ENCODE results near the gene BCOR.
A peak's percentile ranks its signal among the peaks of the same experiment; 100 is the strongest.

Gene BCOR

DNA sequence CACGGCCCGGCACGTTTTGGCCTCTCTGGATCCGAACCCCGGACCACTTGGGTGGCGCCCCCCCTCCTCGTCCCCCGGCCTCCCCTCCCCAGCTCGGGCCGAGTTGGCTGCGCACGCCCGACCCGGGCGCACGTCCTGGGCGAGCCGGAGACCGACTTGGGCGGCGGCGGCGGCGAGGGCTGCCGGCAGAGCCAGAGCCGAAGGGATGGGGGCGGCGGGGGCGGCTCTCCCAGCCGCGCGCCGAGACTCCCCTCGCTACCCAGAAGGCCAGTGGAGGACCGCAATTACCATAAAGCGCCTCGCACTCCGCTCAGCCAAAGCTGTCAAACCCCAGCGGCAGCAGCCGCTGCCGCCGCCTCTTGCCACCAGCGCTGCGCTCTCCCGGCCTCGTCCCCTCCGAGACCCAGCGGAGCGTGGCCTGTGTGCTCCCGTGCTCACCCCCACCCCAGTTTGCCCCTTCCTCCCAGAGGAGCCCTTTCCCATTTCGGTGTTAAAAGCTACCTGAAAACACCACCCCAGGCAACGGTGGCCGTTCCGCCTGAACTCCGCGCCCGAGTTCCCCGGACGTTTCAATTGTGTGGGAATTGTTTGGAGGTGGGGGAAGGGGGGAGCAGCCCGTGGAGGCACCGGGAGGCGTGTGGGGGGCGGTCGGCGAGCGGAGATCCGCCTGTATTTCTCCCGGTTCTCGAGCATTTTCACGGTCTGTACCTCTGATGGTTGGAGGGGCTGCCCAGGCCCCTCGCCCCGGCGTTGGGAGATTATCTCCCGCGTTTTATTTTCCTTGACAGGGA, 701 bp upstream of the BCOR start:
- peak; percentile 42 for DNase-seq (ENCODE audit: low read depth)

DNA sequence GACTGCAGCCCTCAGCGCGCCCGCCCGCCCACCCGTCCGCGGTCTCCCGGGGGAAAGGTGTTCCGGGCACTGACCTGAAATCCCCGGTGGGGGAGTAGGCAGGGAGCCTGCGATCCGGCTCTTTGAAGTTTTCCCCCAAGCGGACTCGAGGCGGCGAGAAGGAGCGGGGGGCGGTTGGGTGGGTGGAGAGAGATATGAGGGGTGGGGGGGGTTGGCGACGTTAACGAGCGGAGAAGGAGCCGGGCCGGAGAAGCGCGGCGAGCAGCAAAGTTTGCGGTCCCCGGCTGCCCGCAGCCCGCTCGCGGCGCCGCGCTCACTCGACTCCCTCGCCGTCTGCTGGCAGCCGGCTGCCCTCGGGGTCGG, 636 bp downstream of the BCOR start:
- no peak for DNase-seq (ENCODE audit: low read depth)

DNA sequence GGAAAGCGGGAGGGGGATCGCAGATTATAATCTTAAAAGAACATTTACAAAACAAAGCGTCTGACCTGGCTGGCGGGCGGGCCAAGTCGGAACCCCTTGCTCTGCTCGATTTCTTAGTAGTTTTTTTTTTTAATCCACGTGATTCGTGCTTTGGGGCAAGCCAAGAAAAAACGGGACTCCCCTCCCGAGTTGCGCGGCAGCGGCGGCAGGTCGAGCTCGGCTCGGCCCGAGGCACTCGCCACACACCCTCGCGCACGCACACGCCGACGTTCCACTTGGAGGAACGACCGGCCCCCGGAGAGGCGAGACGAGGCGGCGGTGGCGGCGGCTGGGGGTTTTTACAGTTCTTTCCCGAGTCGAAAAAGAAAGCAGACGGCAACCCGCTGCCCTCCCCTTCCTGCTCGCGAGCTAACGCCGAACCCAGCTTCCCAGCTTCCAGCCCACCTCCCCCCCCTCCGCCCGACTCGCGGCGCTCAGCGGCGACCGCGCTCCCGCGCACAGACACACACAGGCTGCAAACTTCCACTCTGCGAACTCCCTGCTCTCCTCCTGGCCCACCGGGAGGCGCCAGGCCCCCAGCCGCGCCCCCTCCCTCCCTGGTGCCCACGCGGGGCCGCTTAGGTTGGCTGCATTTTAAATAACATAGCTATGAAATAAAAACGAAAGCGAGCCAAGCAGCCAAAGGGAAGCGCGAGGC, 1.2 kb downstream of the BCOR start:
- peak; percentile 67 for DNase-seq (ENCODE audit: low read depth)

DNA sequence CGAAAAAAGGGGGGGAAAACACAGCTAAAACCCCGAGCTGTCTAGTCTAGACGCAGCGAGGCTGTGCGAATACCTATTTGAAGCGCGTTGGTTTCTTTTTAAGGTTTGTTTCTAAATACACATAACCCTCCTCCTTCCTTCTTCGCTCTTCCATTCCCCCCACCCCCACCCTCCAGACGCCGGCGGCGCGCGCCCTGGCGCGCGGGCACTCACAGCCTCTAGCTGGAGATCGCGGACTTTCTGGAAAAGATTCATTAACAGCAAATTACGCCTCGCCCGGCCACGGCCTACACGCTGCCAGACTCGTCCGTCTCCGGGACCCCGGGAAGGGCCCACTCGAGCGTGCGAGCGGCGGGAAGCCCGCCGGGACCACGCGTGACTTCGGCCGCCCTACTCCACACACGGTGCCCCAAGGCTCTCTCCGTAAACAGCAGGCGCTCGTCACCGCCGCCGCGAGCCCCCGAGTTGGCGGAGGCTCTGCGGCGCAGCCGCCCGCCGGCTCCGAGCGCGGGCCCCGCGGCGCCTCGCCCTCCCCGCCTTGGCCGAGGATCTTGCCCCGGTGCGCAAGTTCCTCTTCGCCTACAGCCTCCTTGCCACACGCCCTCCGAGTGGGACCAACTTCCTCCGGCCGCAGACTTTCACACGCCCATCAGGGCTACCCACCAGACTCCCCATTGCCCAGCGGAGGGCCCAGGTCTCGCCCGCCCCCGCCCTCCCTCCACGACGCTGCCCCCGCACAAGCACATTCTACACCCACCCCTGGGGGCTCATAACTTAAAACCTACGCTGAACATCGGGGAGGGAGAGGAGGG, 2.0 kb downstream of the BCOR start:
- DNase-seq (ENCODE audit: low read depth): no peak

DNA sequence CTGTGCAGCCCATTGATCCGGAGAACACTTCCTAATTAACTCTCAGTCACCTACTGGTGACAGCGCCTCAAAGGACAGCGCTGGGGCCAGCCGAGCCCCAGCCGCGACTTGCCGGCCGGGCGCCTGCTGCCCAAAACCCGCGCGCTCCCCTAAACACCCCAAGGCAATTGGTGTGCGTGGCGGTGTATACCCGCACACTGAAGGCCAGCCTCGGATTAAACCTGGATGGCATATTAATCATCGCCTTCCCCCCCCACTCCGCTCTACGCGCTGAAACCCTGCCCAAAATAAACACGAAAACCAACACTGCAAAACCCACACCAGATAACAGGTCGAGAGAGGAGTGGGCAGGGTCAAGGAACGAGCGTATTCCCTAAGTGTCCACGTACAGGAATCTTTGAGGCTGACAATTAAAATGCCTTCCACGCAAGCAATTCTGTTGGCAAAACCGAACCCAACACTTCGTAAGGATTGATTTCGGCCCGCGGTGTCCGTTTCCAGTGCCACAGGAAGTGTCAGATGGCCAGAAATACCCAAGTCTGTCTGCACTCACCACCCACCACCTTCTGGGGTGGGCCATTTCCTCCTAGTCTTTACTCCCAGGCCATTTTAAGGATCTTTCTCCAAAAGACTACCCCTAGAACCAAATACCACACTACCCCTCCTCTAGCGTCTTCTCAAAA, 2.7 kb downstream of the BCOR start:
- DNase-seq (ENCODE audit: low read depth): no peak

DNA sequence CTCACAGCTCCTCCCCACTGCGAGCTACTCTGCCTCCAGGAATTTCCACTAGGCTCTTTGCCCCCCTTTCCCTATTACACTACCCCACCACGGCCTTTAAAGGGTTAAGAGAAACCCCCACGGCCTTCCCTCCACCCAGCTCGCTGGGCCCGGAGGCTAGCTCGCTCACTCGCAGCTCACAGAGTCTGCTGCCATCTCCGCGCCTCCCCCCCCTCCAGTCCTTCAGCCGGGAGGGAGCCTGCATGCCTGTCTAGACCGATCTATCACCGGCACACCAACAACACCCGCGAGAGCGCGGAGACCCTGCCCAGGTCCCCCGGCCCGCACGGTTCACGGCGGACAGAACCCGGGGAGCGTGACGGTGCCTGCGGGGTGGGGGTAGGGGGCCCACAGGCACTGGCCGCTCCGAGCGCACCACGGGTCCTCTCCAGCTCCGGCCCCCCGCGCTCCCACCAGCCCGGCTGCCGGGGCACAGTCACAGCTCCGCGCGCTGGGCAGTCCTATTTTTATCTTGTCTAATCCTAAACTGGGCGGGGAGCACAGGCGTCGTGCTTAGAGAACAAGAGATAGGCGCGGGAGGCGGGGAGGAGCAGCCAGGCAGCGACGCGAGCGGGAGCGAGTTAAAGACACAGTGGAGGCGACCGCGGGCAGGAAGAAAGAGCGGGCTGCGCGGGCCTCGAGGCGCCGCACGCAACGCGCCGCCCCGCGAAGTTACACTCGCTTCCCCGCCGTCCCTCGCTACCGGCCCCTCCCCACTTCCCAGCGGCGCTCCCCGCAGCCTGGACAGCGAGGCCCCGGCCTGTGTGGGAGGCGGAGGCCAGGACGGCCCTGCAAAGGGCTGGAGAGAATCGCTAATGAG, 3.5 kb downstream of the BCOR start:
- no peak for DNase-seq (ENCODE audit: low read depth)

DNA sequence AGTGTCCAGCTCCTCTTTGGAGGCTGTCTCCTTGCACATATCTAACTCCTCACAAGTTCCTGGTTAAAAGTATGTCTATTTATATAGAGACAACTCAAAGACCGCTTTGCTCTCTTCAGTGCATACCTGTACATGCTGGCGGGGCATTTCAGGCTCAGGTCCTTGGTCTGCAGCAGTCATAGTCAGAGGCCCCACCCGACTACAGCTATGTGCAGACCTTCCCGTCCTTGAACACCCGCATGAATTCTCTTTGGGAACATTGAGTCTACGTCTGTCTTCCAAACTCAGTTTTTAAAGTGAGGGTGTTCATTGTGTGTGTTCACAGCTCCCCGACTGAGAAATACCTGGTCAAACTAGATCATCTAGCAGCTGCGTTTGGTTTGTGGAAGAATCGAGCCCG, 4.2 kb downstream of the BCOR start:
- DNase-seq (ENCODE audit: low read depth): no peak

DNA sequence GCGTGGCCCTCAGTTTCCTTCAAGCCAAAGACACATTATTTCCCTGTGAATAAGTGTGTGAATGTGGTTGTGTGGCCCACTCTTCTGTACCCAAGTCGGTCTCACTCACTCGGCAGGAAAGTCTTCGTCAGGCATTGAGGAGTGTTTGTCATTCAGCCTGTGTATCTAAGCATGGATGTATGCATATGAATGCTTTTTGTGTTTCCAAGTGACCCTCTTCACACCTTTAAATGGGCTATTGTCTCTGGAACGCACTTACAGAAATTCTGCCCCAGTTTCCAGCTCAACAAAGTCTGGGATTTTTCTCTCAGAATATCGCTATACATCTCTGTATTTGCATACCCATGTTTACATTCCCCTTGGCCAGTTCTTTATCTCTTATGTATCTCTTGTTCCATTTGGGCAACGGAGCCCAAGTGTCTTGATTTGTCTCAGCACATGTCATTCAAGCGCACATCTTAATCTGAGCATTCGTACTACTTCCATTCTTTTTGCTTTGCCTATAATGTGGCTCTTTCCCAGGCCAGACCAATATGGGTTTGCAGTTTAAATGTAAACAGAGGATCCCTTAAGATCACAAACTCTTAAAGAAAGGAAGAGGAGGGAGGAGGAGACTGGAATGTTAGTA, 4.8 kb downstream of the BCOR start:
- no peak for DNase-seq (ENCODE audit: low read depth)

DNA sequence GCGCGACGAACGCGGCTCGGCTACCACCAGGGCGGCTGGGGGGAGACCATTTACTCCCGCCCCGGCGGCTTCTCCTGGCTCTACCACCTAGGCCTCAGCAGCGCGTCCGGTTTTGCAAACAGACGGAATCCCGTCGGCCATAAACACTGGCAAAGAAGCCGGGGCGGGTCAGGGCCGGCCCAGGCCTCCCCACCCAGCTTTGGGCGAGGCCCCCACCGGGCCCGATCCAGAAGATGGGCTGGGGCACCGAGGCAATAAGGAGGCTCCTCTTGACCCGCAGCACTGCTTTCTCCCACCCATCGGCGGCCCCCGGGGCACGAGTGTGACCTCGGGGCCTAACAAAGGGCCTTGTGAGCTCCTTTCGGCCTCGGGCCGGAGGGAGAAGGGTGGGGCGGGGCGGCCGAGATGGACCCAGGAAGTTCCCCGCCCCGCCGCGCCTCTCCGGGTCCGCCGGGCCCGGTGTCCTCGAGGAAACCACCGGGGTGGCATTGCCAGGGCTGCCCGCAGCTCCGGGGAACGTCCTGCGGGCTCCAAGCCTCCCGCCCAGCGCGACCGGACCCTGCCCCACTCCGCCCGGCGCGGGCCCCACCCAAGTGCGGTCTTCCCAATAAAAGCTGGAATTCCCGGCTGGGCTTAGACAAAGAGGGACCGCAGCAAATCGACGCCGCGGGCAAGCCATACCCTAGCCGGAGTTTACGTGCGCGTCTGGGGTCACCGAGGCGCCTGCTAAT, 5.9 kb downstream of the BCOR start:
- no peak for DNase-seq (ENCODE audit: low read depth)

DNA sequence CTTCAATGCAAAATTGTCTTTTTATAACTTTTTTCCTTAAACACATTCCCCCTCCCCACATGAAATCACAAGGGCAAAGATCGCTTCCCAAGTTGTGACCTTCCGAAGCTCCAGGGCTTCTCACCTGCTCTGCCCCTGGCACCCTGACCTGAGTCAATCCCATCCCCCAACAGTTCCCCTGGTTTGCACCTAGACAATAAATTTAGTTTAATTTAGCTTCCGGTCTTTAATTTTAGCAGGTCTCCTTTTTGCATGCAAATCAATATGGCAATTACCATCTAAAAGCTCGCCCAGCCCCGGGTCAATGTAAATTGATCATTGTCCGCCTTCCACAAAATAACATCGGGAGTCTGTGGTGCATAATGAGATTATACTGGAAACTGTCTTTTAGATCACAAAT, 6.8 kb downstream of the BCOR start:
- no peak for DNase-seq (ENCODE audit: low read depth)

DNA sequence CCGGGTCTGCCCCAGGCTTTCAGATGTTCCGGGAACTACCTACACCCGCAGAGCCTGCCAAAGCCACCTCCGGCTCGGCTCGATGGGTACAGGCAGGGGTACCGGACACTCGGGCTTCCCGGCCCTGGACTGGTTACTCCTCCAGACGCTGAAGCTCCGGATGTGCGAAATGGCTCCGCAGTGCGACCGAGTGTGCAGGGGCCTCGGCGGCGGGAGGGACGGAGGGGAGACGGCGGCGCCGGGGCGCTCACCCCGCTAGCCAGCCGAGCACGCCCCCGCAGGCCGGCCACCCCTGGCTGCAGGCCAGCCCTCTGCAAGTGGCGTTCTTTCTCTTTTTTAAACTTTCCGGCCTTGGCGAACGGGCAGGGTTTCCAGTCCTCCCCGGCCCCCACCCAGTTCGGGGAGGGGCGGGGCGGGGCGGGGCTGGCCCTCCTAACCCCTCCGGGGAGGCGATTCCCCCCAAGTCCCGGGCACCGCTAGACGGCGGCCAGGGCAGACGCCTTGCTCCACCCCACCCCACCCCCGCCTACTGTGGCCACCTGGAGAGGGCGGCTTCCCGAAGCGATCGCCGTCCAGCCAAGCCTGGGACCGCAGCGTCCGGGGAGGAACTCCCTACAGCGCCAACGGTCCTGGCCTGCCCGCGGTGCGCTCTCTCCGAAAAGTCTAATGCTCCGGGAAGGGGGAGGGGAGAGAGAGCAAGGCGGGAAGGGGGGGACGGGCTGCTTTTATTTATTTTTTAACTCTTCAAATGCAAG, 7.5 kb downstream of the BCOR start:
- no peak for DNase-seq (ENCODE audit: low read depth)

DNA sequence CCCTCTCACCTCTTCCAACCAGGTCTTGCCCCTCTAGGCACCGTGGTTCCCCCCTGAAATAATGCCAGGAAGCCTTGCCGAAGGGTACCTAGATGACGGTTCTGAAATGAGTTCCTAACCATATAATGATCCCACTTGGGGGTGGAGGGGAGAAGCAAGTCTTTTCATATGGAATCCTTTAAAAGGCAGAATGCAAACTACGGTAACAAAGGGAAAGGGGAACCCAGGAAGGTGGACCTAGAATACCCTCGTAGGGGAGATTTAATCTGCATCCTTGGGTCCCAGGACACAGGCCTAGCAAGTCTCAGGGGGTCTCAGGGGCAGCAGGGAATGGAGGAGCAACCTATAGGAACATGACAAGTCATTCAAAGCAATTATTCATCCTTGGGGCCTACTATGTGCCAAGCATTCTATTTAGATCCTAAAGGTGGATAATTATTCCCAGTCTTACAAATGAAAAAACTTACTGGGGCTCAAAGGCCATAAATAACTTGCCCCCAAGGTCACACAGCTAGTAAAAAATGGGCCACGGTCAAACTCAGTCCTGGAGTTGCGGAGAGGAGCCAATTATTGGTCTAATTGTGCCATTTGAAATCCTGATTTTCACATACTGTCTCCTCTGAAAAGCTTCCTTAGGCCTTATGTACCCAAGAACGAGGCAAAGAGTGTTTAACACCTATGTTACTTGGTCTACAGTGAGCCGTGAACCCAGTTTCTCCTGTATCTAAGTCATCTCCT, 8.8 kb downstream of the BCOR start:
- DNase-seq (ENCODE audit: low read depth): no peak

DNA sequence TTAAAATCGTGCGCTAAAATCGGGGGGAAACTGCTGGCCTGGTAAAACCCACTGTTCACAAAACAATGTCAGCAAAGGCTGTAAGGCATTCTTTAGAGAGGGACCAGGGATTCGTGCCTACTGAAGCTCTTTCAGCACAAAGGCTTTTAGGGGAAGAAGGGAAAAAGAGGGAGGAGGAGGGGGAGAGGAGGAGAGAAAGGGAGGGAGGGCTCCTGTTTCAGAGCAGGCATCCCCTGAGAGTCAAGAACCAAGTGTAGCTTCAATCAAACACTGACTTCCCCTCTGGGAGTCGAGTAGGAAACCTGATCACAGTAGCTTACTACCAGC, 9.5 kb downstream of the BCOR start:
- DNase-seq (ENCODE audit: low read depth): no peak

DNA sequence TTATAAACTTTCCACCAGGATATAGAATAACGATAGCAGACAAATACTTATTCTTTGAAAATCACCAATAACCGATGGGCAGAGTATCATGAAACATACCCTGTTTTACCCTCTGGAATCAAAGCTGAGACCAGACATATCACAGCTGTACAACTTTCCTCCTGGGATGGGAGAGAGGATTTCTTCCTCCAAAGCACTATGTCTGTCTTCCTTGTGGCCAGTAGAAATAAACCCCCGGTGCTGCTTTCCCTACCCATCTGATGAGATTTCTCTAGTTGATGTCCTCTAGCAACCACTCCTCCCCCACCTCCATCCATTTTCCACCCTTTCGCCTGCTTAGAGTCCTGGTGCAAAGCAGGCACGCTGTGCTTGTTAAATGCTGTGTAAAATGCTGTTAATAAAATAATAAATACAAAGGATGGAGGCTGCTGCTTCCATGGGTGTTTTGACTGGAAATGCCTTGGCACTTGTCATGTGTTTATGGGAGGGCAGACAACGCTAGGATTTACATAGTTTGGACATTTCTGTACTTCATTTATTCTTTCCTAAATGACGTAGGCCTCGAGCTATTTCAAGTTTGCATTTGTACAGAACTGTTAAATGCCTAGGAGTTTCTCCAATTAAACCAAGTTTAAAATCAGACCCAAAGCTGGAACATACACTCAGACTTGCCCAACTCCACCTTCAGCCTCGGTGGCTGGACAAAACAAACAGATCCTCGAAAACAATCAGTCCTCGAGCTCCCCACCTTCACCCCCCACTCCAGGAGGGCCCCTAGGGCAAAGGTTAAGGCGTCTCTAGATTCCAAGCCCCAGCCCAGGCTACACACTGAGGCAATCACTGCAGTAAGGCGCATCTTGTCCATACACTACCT, 10.1 kb downstream of the BCOR start:
- DNase-seq (ENCODE audit: low read depth): no peak

DNA sequence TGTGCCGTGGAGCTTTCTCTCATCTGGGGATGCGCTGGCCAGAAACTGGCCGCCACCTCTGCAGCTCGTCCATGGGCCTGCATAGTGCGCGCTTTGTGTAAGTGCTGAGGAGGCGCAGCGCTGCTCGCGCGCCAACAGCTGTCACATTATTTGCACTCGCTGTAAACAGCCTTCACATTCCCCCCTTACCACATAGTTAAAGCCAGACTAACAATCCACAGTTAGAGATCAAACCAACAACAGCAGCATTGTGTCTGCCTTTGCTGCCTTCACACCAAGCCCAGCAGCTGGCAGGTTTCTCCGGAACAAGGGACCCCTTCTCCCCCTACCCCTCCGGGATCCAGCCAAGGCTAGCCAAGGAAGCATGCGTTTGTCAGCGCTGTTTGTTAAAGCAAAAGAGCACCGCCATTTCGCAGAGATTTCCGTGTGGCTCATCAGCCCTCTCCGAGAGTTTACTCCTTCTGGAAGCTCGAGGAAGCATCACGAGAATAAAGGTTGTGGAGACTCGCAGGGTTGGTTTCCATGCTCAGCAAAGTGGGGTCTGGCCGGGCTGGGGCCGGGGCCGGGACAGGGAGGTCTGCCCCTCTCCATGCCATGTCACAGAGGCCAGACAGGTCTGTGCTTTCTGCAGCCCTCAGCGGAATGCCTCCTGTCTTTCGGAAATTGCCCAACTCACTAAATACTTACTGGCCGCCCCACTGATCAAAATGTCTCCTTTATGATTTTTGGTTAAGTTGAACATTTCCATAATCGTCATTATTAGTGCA, 11.0 kb downstream of the BCOR start:
- no peak for DNase-seq (ENCODE audit: low read depth)

DNA sequence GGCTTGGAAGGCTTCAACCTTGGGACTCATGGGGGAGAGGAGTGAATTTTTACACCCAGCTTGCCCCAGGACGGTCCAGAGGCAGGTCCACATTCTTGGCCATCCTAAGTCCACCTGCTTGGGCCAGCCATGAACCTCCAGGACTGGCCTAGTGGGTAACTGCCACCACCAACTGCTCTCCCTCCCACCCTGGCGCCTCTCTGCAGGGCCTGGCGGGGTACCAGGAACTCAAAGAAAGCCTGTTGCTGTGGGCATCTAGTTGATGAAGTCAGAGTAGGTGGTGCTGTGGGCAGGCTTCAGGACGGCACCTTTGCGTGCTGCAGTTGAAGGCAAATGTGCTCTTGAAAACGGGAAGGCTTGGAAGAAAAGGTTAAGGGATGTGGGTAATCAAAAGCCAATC, 12.0 kb downstream of the BCOR start:
- DNase-seq (ENCODE audit: low read depth): no peak

DNA sequence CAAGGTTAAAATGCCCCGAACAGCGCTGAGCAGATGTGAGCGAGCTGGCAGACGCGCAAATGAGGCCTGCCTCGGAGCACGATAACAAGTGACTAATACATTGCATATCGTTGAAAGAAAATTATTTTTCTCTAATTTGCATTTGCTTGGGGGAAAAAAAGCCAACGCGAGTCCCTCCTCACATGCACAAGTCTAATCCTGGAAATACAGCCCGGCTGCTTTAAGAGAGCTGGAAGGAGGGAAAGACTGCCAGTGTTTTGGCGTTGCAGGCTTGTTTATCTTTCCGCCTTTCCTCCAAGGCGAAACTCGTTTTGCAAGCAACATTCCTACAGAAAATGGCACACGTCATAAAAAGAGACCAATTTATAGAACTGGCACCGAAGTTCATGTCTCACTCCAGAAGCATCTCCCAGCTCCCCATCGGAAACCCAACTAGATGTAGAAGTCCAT, 12.6 kb downstream of the BCOR start:
- DNase-seq (ENCODE audit: low read depth): no peak
